DOHH2 (cell line): ENCODE data around the gene CDKN2AIP.

Source experiments
- H3F3A ChIP-seq: fragments of 200-600 bp; sonication (generic), shearing (Covaris generic); 2 replicates; pipeline ENCODE4 v1.6.0; 2016; ENCODE audit warnings: antibody characterized with exemption, mild to moderate bottlenecking; ENCODE audit not compliant: control insufficient read depth, insufficient read depth
- H3K27ac ChIP-seq: fragments of 200-600 bp; sonication (generic); 2 replicates; pipeline ENCODE4 v1.5.1; 2014; ENCODE audit warnings: low read depth, mild to moderate bottlenecking, low read length, moderate library complexity
- H3K27me3 ChIP-seq: fragments of 200-600 bp; sonication (generic); 2 replicates; pipeline ENCODE4 v1.6.1; 2014; ENCODE audit warnings: mild to moderate bottlenecking, low read length, mixed read lengths; ENCODE audit not compliant: control insufficient read depth
- H3K36me3 ChIP-seq: fragments of 200-600 bp; sonication (generic); 2 replicates; pipeline ENCODE4 v1.6.1; 2014; ENCODE audit warnings: mild to moderate bottlenecking, low read length, moderate library complexity, mixed read lengths; ENCODE audit not compliant: control insufficient read depth
- H3K4me1 ChIP-seq: fragments of 200-600 bp; sonication (generic); 2 replicates; pipeline ENCODE4 v1.6.1; 2014; ENCODE audit warnings: mild to moderate bottlenecking, low read length, mixed read lengths; ENCODE audit not compliant: control insufficient read depth
- H3K4me2 ChIP-seq: fragments of 200-600 bp; sonication (generic); 2 replicates; pipeline ENCODE4 v1.6.0; 2014; ENCODE audit warnings: mild to moderate bottlenecking, low read length, moderate library complexity
- H3K4me3 ChIP-seq: fragments of 200-600 bp; sonication (generic); 2 replicates; pipeline ENCODE4 v1.5.1; 2014; ENCODE audit warnings: mild to moderate bottlenecking, low read length, mixed read lengths
- H3K79me2 ChIP-seq: fragments of 200-600 bp; sonication (generic); 2 replicates; pipeline ENCODE4 v1.6.1; 2014; ENCODE audit warnings: mild to moderate bottlenecking, low read length, mixed read lengths; ENCODE audit not compliant: control insufficient read depth
- H3K9me2 ChIP-seq: fragments of 200-600 bp; sonication (generic); replicated peaks from 2 replicates; pipeline ENCODE4 v1.6.1; 2014; ENCODE audit warnings: mild to moderate bottlenecking, low read length, mixed read lengths; ENCODE audit not compliant: control insufficient read depth
- H3K9me3 ChIP-seq: fragments of 200-600 bp; sonication (generic); 2 replicates; pipeline ENCODE4 v1.6.1; 2014; ENCODE audit warnings: antibody characterized with exemption, low read length, mixed read lengths; ENCODE audit not compliant: control insufficient read depth, insufficient read depth
- H4K20me1 ChIP-seq: fragments of 200-600 bp; sonication (generic); 2 replicates; pipeline ENCODE4 v1.6.0; 2014; ENCODE audit warnings: low read depth, mild to moderate bottlenecking, antibody characterized with exemption, low read length, moderate library complexity; ENCODE audit not compliant: control insufficient read depth, insufficient read depth
- EZH2phosphoT487 ChIP-seq: fragments of 200-600 bp; sonication (generic); IDR thresholded peaks from 2 replicates; pipeline ENCODE4 v1.6.1; 2017; ENCODE audit warnings: borderline replicate concordance, mild to moderate bottlenecking, antibody characterized with exemption, low read length, moderate library complexity, mixed read lengths
- TF ChIP-seq, protein P1 (sequence below): fragments of 200-600 bp; sonication (generic); IDR thresholded peaks from one replicate; pipeline ENCODE4 v1.5.1; 2014; ENCODE audit warnings: antibody characterized with exemption, mild to moderate bottlenecking, low read depth, low read length; ENCODE audit not compliant: poor library complexity, severe bottlenecking

The CDKN2AIP gene

DNA sequence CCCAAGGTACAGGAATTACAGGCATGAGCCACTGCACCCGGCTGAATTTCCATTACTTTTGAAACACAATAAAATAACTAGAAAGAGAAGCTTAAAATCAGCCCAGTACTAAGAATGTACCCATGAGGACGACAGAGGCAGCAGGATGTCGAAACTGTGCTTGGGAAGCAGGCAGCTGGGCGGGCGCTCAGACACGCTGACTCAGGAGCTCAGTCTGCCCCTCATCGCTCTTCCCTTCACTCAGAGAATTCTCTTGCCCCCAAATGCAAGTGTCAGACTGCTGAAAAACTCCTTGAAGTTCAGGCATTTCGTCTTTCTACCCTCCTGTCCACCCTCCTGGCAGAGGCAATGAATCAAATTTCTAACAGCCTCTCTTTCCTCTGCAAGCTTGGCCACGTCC, 41.0 kb upstream of the CDKN2AIP start:
- no peaks in the 10 kb centered on the region for H3K36me3 ChIP-seq
- peaks cover 8% of the 10 kb centered on the region for H3K4me1 ChIP-seq
- no peaks in the 10 kb centered on the region for H4K20me1 ChIP-seq
- peaks cover 9% of the 10 kb centered on the region for H3K27me3 ChIP-seq
- H3K9me3 ChIP-seq = no peaks in the 10 kb centered on the region
- H3K4me2 ChIP-seq = no peak overlapping the region
- H3K4me3 ChIP-seq = no peak overlapping the region
- no peaks in the 10 kb centered on the region for H3K79me2 ChIP-seq
- no peak overlapping the region for H3K27ac ChIP-seq
- TF ChIP-seq, protein P1, sequence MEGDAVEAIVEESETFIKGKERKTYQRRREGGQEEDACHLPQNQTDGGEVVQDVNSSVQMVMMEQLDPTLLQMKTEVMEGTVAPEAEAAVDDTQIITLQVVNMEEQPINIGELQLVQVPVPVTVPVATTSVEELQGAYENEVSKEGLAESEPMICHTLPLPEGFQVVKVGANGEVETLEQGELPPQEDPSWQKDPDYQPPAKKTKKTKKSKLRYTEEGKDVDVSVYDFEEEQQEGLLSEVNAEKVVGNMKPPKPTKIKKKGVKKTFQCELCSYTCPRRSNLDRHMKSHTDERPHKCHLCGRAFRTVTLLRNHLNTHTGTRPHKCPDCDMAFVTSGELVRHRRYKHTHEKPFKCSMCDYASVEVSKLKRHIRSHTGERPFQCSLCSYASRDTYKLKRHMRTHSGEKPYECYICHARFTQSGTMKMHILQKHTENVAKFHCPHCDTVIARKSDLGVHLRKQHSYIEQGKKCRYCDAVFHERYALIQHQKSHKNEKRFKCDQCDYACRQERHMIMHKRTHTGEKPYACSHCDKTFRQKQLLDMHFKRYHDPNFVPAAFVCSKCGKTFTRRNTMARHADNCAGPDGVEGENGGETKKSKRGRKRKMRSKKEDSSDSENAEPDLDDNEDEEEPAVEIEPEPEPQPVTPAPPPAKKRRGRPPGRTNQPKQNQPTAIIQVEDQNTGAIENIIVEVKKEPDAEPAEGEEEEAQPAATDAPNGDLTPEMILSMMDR = no peak
- no peaks in the 10 kb centered on the region for H3K9me2 ChIP-seq
- no peaks in the 10 kb centered on the region for H3F3A ChIP-seq

DNA sequence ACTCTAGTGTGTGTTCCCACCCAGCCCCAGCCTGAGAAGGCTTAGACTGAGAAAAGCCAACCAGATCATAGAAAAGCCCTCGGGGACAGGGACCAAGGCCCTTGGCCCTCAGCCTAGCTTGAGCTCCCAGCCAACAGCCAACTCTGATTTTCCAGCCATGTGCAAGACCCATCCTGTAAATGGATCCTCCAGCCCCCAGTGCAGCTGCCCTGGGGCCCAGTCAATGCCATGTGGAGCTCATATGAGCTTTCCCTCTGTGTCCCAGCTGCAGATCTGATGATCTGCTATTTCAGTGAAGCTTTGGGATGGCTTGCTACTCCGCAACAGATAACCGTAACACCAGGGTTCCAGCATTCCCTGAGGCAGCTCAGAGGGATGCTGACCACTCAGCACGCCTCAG, 40.5 kb upstream of the CDKN2AIP start:
- H3K27ac ChIP-seq = no peak overlapping the region
- no peak overlapping the region for H3K4me2 ChIP-seq
- H3K9me3 ChIP-seq = no peaks in the 10 kb centered on the region
- H3K36me3 ChIP-seq = no peaks in the 10 kb centered on the region
- peaks cover 5% of the 10 kb centered on the region for H3K27me3 ChIP-seq
- H3K4me1 ChIP-seq = peaks cover 4% of the 10 kb centered on the region; the same call in 1 of the 2 replicates
- H3K79me2 ChIP-seq = no peaks in the 10 kb centered on the region
- no peaks in the 10 kb centered on the region for H3K9me2 ChIP-seq
- H3K4me3 ChIP-seq = no peak overlapping the region
- no peaks in the 10 kb centered on the region for H3F3A ChIP-seq
- no peaks in the 10 kb centered on the region for H4K20me1 ChIP-seq
- no peak for TF ChIP-seq EZH2phosphoT487
- TF ChIP-seq, protein P1 = no peak

DNA sequence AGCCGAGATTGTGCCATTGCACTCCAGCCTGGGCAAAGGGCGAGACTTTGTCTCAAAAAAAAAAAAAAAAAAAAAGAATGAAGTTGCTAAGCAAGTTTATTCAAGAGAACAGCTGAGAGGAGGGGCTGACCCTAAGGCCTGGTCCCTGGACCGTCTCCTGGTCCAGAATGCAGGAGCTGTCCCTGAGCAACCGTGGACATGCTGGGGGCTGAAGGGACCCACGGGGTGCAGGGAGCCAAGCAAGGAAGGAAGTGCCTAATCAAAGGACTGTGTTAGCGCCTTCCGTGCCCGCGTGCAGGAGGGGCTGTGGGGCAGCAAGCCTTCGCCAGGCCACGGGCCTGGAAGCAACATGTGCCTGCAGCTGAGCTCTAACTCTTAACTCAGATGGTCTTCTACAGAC, 39.1 kb upstream of the CDKN2AIP start:
- TF ChIP-seq, protein P1 = no peak
- no peak for TF ChIP-seq EZH2phosphoT487
- H4K20me1 ChIP-seq = no peaks in the 10 kb centered on the region

More for the DNA sequence above, 39.1 kb upstream of the CDKN2AIP start:
- no peaks in the 10 kb centered on the region for H3F3A ChIP-seq
- no peaks in the 10 kb centered on the region for H3K9me3 ChIP-seq
- no peak overlapping the region for H3K4me3 ChIP-seq
- no peak overlapping the region for H3K27ac ChIP-seq
- H3K79me2 ChIP-seq = no peaks in the 10 kb centered on the region
- no peaks in the 10 kb centered on the region for H3K36me3 ChIP-seq
- H3K27me3 ChIP-seq = no peaks in the 10 kb centered on the region; the same call in 1 of the 2 replicates
- H3K4me1 ChIP-seq = peaks cover 3% of the 10 kb centered on the region; the same call in 1 of the 2 replicates
- no peaks in the 10 kb centered on the region for H3K9me2 ChIP-seq
- no peak overlapping the region for H3K4me2 ChIP-seq
